ENCODE results near the gene PKIG. TPM values are rescaled to one million over a fixed set of nuclear protein-coding genes. Genes with fewer than 3 reads are reported as not detected.

PKIG gene
- total and polyA plus RNA-seq, 10 of the 15 experiments (the other 5 are each of a cell fraction or from before 2014, with no cell fraction given): 5.7 to 82.3 (median 39.7) TPM

- ATAC-seq: no peak
- no peak for TF ChIP-seq EED (IDR thresholded peaks at IDR 0.05; ENCODE audit: low read depth)
- TF ChIP-seq RAD51 (IDR thresholded peaks at IDR 0.05): no peak
- no peak for TF ChIP-seq SKIL (IDR thresholded peaks at IDR 0.05; ENCODE audit: low read depth, poor library complexity, severe bottlenecking)
- no peak for TF ChIP-seq ETV6 (conservative IDR thresholded peaks at IDR 0.05 in 1 of 2, IDR thresholded peaks at IDR 0.05 in 1 of 2; ENCODE audit: borderline replicate concordance in 1 of 2, low read depth in 1 of 2)
- TF ChIP-seq SIN3A (IDR thresholded peaks at IDR 0.05; ENCODE audit: low read depth, low read length): no peak
- TF ChIP-seq SUZ12 (IDR thresholded peaks at IDR 0.05; ENCODE audit: unreplicated experiment): no peak
- no peak for TF ChIP-seq NRF1 (conservative IDR thresholded peaks at IDR 0.05; ENCODE audit: low read depth, low read length)
- no peak for TF ChIP-seq BCL3 (IDR thresholded peaks at IDR 0.05; ENCODE audit: borderline replicate concordance, insufficient read depth, low read depth, low read length, poor library complexity, severe bottlenecking)
- no peak for TF ChIP-seq EGR1 (IDR thresholded peaks at IDR 0.05; ENCODE audit: borderline replicate concordance in 1 of 2, low read depth in 2 of 2, low read length in 2 of 2)
- TF ChIP-seq NR2C1 (IDR thresholded peaks at IDR 0.05): no peak
- TF ChIP-seq WRNIP1 (IDR thresholded peaks at IDR 0.05; ENCODE audit: borderline replicate concordance, low read depth, low read length): no peak
- TF ChIP-seq NFXL1 (IDR thresholded peaks at IDR 0.05; ENCODE audit: borderline replicate concordance): no peak
- no peak for TF ChIP-seq USF1 (IDR thresholded peaks at IDR 0.05; ENCODE audit: borderline replicate concordance, extremely low read length, insufficient read depth, low read depth, low read length)
- Histone ChIP-seq H3K27me3 (replicated peaks in 1 of 2; ENCODE audit: control insufficient read depth in 2 of 2, insufficient read depth in 2 of 2, low read length in 1 of 2) (no peaks in the 10 kb centered on the region), H3K79me2 (ENCODE audit: control insufficient read depth, insufficient read depth, low read length) (no peaks in the 10 kb centered on the region), H3K9me3 (replicated peaks; ENCODE audit: control insufficient read depth, insufficient read depth, low read length) (no peaks in the 10 kb centered on the region; the same call in 1 of the 3 replicates), H3K4me1 (ENCODE audit: control insufficient read depth, insufficient read depth, low read length) (peaks cover 10% of the 10 kb centered on the region), H3K9ac (ENCODE audit: control insufficient read depth, insufficient read depth, low read length) (no peak overlapping the region), H3K4me2 (ENCODE audit: control insufficient read depth, insufficient read depth) (no peak overlapping the region), H3K4me3 (no peak overlapping the region), H4K20me1 (ENCODE audit: control insufficient read depth, insufficient read depth) (no peaks in the 10 kb centered on the region), H3K36me3 (ENCODE audit: control insufficient read depth in 2 of 2, insufficient read depth in 2 of 2, low read length in 1 of 2) (peaks cover 41 to 44% of the 10 kb centered on the region in 2 experiments), H2AFZ (ENCODE audit: control insufficient read depth, low read depth, low read length) (no peak overlapping the region), H3K27ac (ENCODE audit: control insufficient read depth, insufficient read depth) (no peak overlapping the region)
- BruUV-seq (replicated peaks): no TSS peak
- no peak for FAIRE-seq
- ChIA-PET SMC1A (ENCODE audit: uncharacterized antibody, unreplicated experiment) (interaction anchor here (1.9 kb wide), 1 partner anchor 61 kb away, joined by 5 read pairs; no protein-coding TSS in a partner anchor), CTCF (interaction anchor here (3.3 to 6.3 kb wide), 2 partner anchors 61 kb away, joined by 13 to 57 read pairs; no protein-coding TSS in a partner anchor), POLR2A (interaction anchor here (1.0 kb wide), 1 partner anchor 34 kb away, joined by 3 read pairs; no protein-coding TSS in a partner anchor), RAD21 (ENCODE audit: unreplicated experiment) (interaction anchor here (1.2 kb wide), 1 partner anchor 11 kb away, joined by 3 read pairs; no protein-coding TSS in a partner anchor)
- no peak for DNase-seq (ENCODE audit: low read depth, low spot score)
- WGBS (ENCODE audit: insufficient coverage, insufficient replicate concordance, low lambda C conversion rate, missing lambda C conversion rate): 100% methylated on average over 8 of the region's 8 CpGs
- in situ Hi-C loops (cut with MboI): no loop called here
- intact Hi-C loops (cut with micrococcal nuclease; ENCODE audit: unreplicated experiment): no loop called here
These were observed 39.6 kb downstream of the PKIG start for GRCh38 chr20:44621939-44622338.
